Embryonic facial prominence (tissue), 1 donor: ENCODE measurements around the gene SLC7A8.

Experiments
- DNase-seq: peaks from one replicate; pipeline ENCODE4 v3.0.0-alpha.2; 2016; ENCODE audit errors: extremely low spot score

Gene SLC7A8

GRCh38 chr14:23158779-23159178 lies 24.7 kb downstream of the SLC7A8 start:
- DNase-seq = no peak

GRCh38 chr14:23154964-23155587 lies 28.4 kb downstream of the SLC7A8 start:
- peak; percentile 42 for DNase-seq

GRCh38 chr14:23153851-23154796 lies 29.3 kb downstream of the SLC7A8 start:
- peak; percentile 67 for DNase-seq

DNA sequence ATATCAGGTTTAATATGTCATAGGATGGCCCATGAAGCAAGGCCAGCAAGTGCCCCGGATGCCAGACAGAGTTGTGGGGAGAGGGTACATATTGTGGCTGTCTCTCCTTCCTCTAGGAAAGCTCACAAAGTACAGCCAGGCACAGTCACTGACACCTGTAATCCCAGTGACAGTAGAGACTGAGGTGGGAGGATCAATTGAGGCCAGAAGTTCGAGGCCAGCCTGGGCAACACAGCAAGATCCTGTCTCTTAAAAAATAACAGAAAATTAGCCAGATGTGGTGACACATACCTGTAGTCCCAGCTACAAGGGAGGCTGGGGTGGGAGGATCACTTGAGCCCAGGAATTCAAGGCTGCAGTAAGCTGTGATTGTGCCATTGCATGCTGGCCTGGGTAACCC lies 32.1 kb downstream of the SLC7A8 start:
- no peak for DNase-seq

DNA sequence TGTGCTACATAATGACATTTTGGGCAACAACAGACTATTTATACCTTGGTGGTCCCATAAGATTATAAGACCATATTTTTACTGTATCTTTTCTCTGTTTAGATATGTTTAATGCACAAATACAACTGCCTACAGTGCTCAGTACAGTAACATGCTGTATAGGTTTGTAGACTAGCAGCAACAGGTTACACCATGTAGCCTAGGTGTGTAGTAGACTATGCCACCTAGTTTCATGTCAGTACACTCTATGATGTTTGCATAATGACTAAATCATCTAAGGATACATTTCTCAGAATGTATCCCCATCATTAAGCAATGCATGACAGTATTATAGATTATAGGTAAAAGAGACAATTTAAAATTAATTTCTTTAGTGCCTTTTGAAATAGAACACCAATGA lies 33.7 kb downstream of the SLC7A8 start:
- no peak for DNase-seq

DNA sequence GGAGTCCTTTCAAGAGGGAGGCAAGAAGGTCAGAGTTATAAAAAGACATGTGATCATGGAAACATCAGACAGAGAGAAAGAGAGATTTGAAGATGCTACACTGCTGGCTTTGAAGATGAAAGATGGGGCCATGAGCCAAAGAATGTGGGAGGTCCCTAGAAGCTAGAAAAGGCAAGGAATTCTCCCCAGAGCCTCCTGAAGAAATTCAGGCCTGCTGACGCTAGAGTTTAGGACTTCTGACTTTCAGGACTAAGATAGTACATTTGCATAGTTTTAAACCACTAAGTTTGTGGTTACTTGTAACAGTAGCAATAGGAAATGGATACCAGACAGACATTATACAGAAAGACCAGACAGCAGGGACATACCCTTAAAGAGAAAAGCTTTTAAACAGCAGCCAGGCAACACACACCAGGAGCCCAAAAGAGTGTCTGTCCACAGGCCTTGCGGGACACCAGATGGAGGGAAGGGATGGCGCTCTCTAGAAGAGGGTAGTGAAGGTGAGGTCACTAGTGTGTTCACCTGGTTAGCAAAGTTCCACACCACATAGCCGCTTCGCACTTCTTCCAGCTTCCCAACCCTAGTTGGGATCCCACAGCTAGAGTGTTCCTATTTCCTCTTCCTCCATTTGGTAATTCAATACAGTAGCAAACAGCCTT lies 34.7 kb downstream of the SLC7A8 start:
- no peak for DNase-seq

- no peak for DNase-seq
Measured at GRCh38 chr14:23147676-23148075, 35.8 kb downstream of the SLC7A8 start.

GRCh38 chr14:23146980-23147379 lies 36.5 kb downstream of the SLC7A8 start:
- no peak for DNase-seq

GRCh38 chr14:23146351-23146910 lies 37.0 kb downstream of the SLC7A8 start:
- DNase-seq = no peak

DNA sequence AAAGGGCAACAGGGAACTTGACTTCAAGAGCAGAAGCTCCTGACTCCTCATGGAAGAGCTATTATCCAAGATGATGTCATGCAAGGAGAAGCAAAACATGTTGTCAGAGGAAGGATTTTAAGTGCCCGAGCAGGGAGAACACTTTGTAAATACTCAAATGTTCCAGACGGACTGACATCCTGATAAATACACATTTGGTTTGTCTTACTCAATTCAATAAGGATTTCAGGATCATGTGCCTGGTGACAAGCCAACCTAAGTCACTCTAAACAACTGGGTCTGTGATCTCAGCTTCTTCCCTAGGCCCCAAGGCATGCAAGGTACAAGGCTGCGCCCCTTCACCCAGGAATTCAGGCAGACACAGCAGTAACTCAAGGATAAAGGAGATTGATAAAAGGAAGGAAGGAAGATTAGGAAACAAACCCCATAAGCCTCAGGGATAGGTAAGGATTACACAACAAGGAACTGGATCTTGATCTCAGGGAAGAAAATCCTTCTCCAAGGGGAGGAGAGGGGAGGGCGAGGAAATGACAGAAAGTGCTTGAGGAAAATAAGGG lies 37.6 kb downstream of the SLC7A8 start:
- no peak for DNase-seq

- DNase-seq = no peak
Measured at GRCh38 chr14:23143911-23144310, 39.5 kb downstream of the SLC7A8 start.

DNA sequence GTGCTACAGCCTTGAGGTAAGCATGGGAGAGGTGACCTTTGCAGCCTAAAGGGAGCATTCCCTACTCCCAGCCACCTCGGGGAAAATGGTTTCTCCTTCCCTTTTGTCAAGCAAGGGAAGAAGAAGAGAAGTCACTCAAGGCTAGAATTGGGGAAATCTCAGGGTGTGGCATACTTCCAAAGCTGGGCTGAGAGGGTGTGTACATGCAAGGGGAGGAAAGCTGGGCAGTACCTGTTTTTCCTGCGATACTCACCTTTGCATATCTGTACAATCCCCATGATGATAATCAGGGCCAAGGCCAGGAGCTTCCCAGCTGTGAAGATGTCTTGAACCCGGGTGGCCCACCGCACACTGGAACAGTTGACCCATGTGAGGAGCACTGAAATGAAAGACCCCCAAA lies 40.6 kb downstream of the SLC7A8 start:
- DNase-seq = no peak

GRCh38 chr14:23141706-23142444 lies 41.6 kb downstream of the SLC7A8 start:
- DNase-seq = no peak

DNA sequence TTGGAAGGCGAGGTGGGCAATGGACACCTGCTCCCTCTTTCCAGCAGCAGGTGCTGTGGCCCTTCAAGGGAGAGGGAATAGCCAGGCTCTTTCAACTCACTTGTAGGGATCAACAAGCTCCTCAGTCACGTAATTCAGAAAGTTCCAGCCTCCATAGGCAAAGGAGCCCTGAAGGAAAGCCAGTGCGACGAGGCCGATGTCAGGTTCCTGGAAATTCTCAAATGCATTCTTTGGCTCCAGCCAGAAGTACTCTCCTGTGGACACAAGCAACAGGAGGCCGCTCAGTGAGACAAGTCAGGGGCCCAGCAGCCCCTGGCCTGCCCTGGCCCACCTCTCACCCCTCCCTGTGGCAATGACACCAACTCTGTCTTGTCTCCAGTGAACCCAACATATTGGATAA lies 43.1 kb downstream of the SLC7A8 start:
- DNase-seq = no peak

GRCh38 chr14:23139874-23140273 lies 43.6 kb downstream of the SLC7A8 start:
- DNase-seq = no peak

DNA sequence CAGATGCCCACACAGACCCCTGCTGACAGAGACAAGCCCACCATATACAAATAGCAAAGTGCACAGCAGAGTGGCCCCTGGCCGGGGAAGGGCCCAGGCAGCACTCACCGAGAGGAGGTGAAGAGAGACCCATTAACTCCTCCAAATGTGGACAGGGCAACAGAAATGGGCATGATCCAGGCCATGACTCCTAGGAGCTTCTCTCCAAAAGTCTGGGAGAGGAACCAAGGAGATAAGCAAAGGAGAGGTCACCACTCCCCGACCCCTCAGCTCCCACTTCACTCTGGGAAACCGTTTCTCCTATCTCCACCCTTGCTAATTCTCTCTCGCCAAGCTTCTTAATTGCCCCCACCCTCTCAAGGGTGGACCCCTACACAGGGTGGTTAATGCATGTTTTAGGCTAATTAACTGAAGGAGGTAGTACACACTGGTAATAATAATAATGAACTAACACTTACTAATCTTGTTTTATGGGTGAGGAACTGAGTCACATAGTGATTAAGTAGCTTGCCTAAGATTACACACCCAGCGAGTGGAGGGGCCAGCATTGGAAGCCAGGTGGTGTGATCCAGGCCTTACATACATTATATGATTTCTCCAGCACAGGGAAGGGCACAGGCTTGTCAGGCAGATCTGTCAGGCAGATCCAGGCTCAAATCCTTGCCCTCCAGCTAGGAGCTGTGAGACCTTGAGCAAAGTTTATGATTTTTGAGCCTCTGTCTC lies 45.5 kb downstream of the SLC7A8 start:
- DNase-seq = no peak

DNA sequence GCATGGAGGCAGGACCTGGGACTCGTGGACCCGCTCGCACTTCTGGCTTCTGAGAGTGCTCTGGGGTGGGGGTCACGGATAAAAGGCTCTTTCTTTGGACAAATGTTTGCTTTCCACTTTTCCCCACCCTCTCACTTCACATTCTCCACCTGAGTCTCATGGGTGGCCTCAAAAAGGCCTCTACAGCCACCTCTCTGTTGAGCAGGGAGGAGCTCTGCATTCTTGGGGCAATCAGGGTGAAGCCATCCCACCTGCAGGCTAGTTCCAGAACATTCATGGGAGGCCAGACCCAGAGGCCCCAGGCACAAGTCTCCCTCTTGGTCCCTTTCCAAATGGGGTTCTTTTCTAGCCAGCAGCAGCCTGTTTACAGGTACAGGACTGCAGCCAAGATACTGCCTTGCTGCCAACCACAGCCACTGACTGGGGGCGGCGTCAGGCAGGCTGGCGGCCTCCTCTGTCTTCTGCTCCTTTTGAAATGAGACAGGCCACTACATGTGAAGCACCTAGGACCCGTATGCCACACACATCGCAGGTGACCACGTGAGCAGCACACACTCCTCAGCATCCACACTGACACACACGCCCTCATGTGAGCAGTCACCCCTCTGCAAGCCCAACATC lies 46.2 kb downstream of the SLC7A8 start:
- no peak for DNase-seq

- DNase-seq = no peak
Measured at GRCh38 chr14:23136566-23137133, 46.8 kb downstream of the SLC7A8 start.

- DNase-seq = no peak
Measured at GRCh38 chr14:23132970-23133369, 50.5 kb downstream of the SLC7A8 start.

GRCh38 chr14:23131482-23131881 lies 52.0 kb downstream of the SLC7A8 start:
- no peak for DNase-seq
